SU-DHL-6 (cell line): ENCODE measurements around the gene MFNG.

ENCODE experiments used
- EZH2phosphoT487 ChIP-seq: fragments of 200-600 bp; sonication (generic), shearing (Covaris generic); conservative IDR thresholded peaks from 2 replicates; pipeline ENCODE4 v1.6.1; 2018; ENCODE audit warnings: mild to moderate bottlenecking, antibody characterized with exemption, low read length, moderate library complexity, mixed read lengths
- TF ChIP-seq, protein P1 (sequence below): fragments of 200-600 bp; sonication (generic); IDR thresholded peaks from one replicate; pipeline ENCODE4 v1.5.1; 2017; ENCODE audit warnings: antibody characterized with exemption, mild to moderate bottlenecking, low read length, moderate library complexity; ENCODE audit not compliant: insufficient read depth, poor library complexity, severe bottlenecking

GRCh38 chr22:37432708-37433054 is 53.5 kb downstream of the MFNG start:
- TF ChIP-seq, protein P1, sequence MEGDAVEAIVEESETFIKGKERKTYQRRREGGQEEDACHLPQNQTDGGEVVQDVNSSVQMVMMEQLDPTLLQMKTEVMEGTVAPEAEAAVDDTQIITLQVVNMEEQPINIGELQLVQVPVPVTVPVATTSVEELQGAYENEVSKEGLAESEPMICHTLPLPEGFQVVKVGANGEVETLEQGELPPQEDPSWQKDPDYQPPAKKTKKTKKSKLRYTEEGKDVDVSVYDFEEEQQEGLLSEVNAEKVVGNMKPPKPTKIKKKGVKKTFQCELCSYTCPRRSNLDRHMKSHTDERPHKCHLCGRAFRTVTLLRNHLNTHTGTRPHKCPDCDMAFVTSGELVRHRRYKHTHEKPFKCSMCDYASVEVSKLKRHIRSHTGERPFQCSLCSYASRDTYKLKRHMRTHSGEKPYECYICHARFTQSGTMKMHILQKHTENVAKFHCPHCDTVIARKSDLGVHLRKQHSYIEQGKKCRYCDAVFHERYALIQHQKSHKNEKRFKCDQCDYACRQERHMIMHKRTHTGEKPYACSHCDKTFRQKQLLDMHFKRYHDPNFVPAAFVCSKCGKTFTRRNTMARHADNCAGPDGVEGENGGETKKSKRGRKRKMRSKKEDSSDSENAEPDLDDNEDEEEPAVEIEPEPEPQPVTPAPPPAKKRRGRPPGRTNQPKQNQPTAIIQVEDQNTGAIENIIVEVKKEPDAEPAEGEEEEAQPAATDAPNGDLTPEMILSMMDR: no peak
- TF ChIP-seq EZH2phosphoT487: no peak
